GM13977 (cell line): Measurements from ENCODE around the gene BTBD16.

ENCODE experiments used
- DNase-seq: peaks from one replicate; pipeline ENCODE4 v3.0.0; 2012; ENCODE audit warnings: low spot score
- in situ Hi-C: fragments of 300-500 bp; cut with MboI; formaldehyde crosslinking; loops from one replicate; pipeline ENCODE4 v1.12.0; 2022; ENCODE audit warnings: low sequenced_read_pairs, low pct_unique_long_range_greater_than_20kb, mixed read lengths, inconsistent platforms; ENCODE audit not compliant: unreplicated experiment
- TF ChIP-seq, protein P1 (sequence below): IDR thresholded peaks from 2 replicates; pipeline ENCODE4 v1.5.1; 2012; ENCODE audit warnings: mild to moderate bottlenecking, control low read depth; ENCODE audit not compliant: insufficient read depth; ENCODE audit errors: extremely low read depth, missing control alignments

Gene BTBD16

DNA sequence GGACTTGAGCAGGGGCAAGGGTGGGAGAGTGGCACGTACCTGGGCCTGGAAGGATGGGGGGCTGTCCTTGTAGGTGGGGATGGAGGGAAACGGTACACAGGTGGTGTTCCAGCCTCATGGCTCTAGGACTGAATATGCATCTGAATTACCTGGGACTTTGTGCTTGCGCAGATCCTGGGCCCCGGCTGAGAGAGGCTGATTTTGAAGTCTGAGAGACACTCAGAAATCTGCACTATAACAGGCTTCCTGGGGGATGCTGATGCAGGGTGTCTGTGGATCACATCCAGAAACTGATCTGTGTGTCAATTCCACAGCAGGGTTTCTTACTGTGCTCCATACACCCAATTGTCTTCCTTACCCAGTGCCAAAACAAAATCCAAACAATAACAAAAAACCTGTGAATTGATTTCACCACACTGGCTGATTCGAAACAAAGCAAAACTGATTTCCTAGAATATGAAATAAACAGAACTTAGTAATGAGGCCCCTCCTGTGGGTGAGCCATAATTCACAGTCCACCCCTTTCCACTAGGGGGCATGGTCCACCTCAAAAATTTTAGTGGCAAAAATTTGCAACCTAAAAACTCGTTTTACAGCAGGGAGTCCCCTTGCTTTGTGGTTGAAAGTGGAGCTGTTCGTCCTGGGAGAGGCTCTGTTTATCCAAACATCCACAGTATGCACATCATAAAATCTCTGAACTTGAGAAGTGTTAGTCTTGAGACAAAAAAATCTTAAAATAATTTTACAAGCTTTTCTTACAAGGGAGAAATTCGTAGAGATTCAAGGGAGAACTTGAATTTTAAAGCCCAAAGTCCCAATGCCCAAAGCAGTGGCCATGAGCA, 71.4 kb downstream of the BTBD16 start:
- in situ Hi-C loops, result loop anchor here (25.0 kb wide), 1 partner anchor 95 kb away; no protein-coding TSS in a partner anchor
- DNase-seq, result peak; percentile 58
- TF ChIP-seq, protein P1, sequence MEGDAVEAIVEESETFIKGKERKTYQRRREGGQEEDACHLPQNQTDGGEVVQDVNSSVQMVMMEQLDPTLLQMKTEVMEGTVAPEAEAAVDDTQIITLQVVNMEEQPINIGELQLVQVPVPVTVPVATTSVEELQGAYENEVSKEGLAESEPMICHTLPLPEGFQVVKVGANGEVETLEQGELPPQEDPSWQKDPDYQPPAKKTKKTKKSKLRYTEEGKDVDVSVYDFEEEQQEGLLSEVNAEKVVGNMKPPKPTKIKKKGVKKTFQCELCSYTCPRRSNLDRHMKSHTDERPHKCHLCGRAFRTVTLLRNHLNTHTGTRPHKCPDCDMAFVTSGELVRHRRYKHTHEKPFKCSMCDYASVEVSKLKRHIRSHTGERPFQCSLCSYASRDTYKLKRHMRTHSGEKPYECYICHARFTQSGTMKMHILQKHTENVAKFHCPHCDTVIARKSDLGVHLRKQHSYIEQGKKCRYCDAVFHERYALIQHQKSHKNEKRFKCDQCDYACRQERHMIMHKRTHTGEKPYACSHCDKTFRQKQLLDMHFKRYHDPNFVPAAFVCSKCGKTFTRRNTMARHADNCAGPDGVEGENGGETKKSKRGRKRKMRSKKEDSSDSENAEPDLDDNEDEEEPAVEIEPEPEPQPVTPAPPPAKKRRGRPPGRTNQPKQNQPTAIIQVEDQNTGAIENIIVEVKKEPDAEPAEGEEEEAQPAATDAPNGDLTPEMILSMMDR, result peak; percentile 60

DNA sequence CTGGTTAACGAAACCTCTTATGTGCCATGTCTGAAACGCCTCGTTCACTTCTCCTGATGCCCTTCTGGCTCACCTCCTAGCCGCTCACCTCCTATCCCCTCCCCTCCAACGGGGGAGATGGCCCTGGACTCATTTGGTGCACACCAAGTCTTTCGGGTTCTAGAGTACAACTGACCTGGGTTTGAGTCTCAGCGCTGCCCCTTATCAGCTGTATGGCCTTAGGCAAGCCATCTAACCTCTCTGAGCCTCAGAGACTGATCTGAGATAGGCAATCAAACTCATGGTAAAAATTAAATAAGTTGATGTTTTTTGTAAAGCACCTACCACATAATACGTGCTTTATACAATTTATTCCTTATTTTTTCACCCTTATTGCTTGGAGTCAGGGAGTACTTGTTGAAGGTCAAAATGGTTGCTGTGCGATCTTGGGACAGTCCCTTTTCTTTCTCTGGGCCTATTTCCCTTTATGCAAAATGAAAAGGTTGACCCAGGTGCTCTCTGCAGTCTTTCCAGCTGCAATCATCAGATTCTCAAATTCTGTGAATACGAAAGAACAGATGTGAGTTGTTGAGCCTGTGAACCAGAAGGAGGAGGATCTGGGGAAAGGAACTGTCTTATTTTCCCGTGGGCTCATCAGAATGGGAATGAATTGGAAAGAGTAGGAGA, 72.2 kb downstream of the BTBD16 start:
- in situ Hi-C loops, result loop anchor here (25.0 kb wide), 1 partner anchor 94 kb away; no protein-coding TSS in a partner anchor
- DNase-seq, result no peak
- TF ChIP-seq, protein P1, result no peak

DNA sequence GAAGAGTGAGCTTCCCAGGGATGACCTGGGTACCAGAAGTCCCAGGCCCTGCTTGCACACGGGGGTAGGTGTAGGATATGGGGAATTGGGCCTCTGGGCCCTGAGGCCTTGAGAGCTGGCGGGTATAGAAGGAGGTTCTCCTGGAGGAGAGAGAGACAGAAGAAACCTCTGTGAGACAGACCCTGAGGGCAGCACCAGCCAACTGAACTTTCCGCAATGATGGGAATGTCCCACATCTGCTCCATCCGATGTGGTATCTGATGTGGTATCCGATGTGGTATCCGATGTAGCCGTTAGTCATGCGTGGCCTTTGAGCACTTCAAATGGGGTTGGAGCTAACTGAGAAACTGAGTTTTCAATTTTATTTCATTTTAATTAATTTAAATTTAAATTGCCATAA, 72.8 kb downstream of the BTBD16 start:
- DNase-seq, result no peak
- in situ Hi-C loops, result loop anchor here (25.0 kb wide), 1 partner anchor 93 kb away; no protein-coding TSS in a partner anchor
- TF ChIP-seq, protein P1, result no peak

DNA sequence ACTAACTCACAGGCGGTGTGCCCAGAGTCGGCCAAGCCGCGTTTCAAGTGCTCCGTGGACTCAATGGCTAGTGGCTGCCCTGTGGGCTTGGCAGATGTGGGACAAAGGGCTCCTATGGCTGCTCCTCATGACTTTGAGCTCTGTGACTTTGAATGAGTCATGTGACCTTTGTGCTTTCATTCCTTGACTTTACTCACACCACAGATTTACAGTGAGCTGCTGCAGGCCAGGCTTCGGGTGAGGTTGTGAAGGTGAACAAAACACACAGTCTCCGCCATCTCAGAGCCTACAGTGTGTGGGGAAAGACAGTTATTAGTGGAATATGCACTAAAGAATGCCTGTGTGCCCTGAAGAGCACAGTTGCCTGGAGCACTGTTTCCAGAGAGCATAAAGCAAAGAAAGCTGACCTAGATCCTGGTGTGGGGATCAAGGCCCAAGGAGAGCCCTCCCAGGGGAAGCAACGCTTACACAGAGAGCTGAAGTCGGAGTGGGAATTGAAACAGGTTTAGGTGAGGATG, 73.7 kb downstream of the BTBD16 start:
- in situ Hi-C loops, result loop anchor here (25.0 kb wide), 1 partner anchor 93 kb away; no protein-coding TSS in a partner anchor
- DNase-seq, result no peak
- TF ChIP-seq, protein P1, result no peak

DNA sequence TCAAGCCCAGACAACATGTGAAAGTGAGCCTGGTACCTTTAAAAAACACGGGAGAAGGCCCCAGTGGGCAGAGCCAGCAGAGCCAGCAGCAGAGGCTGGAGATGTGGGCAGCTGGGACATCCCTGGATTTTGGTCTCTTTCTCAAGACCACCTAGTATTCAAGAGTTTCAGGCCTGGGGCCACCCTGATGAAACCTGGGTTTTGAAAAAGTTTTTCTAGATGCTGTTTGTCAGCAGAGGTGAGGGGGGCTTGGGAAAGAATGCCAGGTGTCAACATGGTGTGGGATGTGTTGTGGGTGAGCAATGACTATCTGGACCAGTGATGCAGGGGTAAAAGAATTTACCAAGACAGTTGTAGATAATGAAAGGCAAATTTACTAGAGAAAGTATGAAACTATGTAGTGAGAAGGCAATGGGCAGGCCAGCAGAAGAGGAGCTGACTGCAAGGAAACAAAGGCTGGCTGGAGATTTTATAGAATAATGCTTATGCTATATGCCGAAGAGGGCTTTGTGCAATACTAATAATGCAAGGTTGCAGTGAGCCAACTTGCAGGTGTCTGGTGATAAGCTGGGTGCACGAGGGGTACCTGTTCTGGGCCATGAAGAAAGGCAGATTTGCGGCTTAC, 75.3 kb downstream of the BTBD16 start:
- TF ChIP-seq, protein P1, result no peak
- no peak for DNase-seq
- in situ Hi-C loops, result loop anchor here (25.0 kb wide), 1 partner anchor 91 kb away; no protein-coding TSS in a partner anchor
